Liver (tissue), 9 donors: ENCODE results near the gene CES1. TPM values are rescaled to one million over a fixed set of nuclear protein-coding genes. Genes with fewer than 3 reads are reported as not detected.

ENCODE experiments used
- DNase-seq: peaks from one replicate; pipeline ENCODE4 v3.0.0-alpha.2; 2017; ENCODE audit warnings: low spot score
- H3K27ac ChIP-seq, 2 donors: one replicate each; pipeline ENCODE4 v1.7.0; 2013; ENCODE audit warnings: inconsistent platforms in 2 of 2, low read length in 2 of 2, control low read depth in 1 of 2, low read depth in 1 of 2, mild to moderate bottlenecking in 1 of 2
- H3K27me3 ChIP-seq, 4 donors: one replicate each; pipeline versions ENCODE4 v1.6.1 to v1.7.0; 2013; ENCODE audit warnings: low read length in 3 of 4, inconsistent platforms in 1 of 4, mild to moderate bottlenecking in 1 of 4, moderate library complexity in 1 of 4; ENCODE audit not compliant: control insufficient read depth in 4 of 4, insufficient read depth in 4 of 4
- H3K36me3 ChIP-seq, 4 donors: one replicate each; pipeline versions ENCODE4 v1.6.1 to v1.7.0; 2013; ENCODE audit warnings: low read length in 3 of 4, mild to moderate bottlenecking in 3 of 4, low read depth in 1 of 4, moderate library complexity in 1 of 4; ENCODE audit not compliant: control insufficient read depth in 4 of 4, insufficient read depth in 3 of 4
- H3K4me1 ChIP-seq, 4 donors: one replicate each; pipeline versions ENCODE4 v1.6.1 to v1.7.0; 2013; ENCODE audit warnings: low read length in 3 of 4, mild to moderate bottlenecking in 3 of 4, moderate library complexity in 1 of 4; ENCODE audit not compliant: control insufficient read depth in 4 of 4, insufficient read depth in 4 of 4
- H3K4me3 ChIP-seq, 3 donors: one replicate each; pipeline versions ENCODE4 v1.6.1 to v1.7.0; 2013; ENCODE audit warnings: low read length in 3 of 3, control low read depth in 1 of 3, low read depth in 1 of 3, mild to moderate bottlenecking in 1 of 3
- H3K9ac ChIP-seq, 2 donors: one replicate each; pipeline ENCODE4 v1.7.0; 2013; ENCODE audit warnings: low read length in 2 of 2, mild to moderate bottlenecking in 2 of 2, moderate library complexity in 2 of 2, control low read depth in 1 of 2, low read depth in 1 of 2
- H3K9me3 ChIP-seq, 4 donors: one replicate each; pipeline versions ENCODE4 v1.6.1 to v1.7.0; 2013; ENCODE audit warnings: low read length in 3 of 4; ENCODE audit not compliant: control insufficient read depth in 4 of 4
- ATF3 ChIP-seq: IDR thresholded peaks from 2 replicates; pipeline ENCODE4 v1.6.1; 2016; ENCODE audit warnings: antibody characterized with exemption
- CTCF ChIP-seq: fragments of 150-350 bp; IDR thresholded peaks from 2 replicates; pipeline ENCODE4 v1.5.1; 2017; ENCODE audit warnings: improper control_type of control experiment, low read depth, low read length; ENCODE audit not compliant: missing input control
- EGR1 ChIP-seq, 2 donors: IDR thresholded peaks; 2 replicates each; pipeline ENCODE4 v1.6.1; 2016 to 2018; ENCODE audit warnings: antibody characterized with exemption in 2 of 2, low read depth in 2 of 2
- FOXA1 ChIP-seq: IDR thresholded peaks from 2 replicates; pipeline ENCODE4 v1.6.1; 2016; ENCODE audit warnings: antibody characterized with exemption
- FOXA2 ChIP-seq: IDR thresholded peaks from 2 replicates; pipeline ENCODE4 v1.6.1; 2016; ENCODE audit warnings: antibody characterized with exemption
- GABPA ChIP-seq, 2 donors: IDR thresholded peaks in 1 of 2; conservative IDR thresholded peaks in 1 of 2; 2 replicates each; pipeline ENCODE4 v1.6.1; 2016; ENCODE audit warnings: antibody characterized with exemption in 2 of 2, mild to moderate bottlenecking in 1 of 2, moderate library complexity in 1 of 2
- HNF4G ChIP-seq: IDR thresholded peaks from 2 replicates; pipeline ENCODE4 v1.6.1; 2016; ENCODE audit warnings: antibody characterized with exemption
- JUND ChIP-seq, 2 donors: IDR thresholded peaks; 2 replicates each; pipeline ENCODE4 v1.6.1; 2016; ENCODE audit warnings: antibody characterized with exemption in 2 of 2
- MAX ChIP-seq: IDR thresholded peaks from 2 replicates; pipeline ENCODE4 v1.6.1; 2016; ENCODE audit warnings: antibody characterized with exemption
- NR2F2 ChIP-seq: IDR thresholded peaks from 2 replicates; pipeline ENCODE4 v1.6.1; 2016; ENCODE audit warnings: antibody characterized with exemption
- RAD21 ChIP-seq, 2 donors: IDR thresholded peaks; 2 replicates each; pipeline ENCODE4 v1.6.1; 2016; ENCODE audit warnings: antibody characterized with exemption in 2 of 2, mild to moderate bottlenecking in 2 of 2
- REST ChIP-seq: IDR thresholded peaks from 2 replicates; pipeline ENCODE4 v1.6.1; 2016; ENCODE audit warnings: antibody characterized with exemption, mild to moderate bottlenecking
- RXRA ChIP-seq, 2 donors: IDR thresholded peaks; 2 replicates each; pipeline ENCODE4 v1.6.1; 2017 to 2018; ENCODE audit warnings: antibody characterized with exemption in 2 of 2, mild to moderate bottlenecking in 1 of 2
- SP1 ChIP-seq: IDR thresholded peaks from 2 replicates; pipeline ENCODE4 v1.6.1; 2018; ENCODE audit warnings: antibody characterized with exemption, mild to moderate bottlenecking
- TAF1 ChIP-seq: conservative IDR thresholded peaks from 2 replicates; pipeline ENCODE4 v1.6.1; 2016; ENCODE audit warnings: antibody characterized with exemption, mild to moderate bottlenecking
- YY1 ChIP-seq: IDR thresholded peaks from 2 replicates; pipeline ENCODE4 v1.6.1; 2016; ENCODE audit warnings: antibody characterized with exemption, mild to moderate bottlenecking
- ZBTB33 ChIP-seq: IDR thresholded peaks from 2 replicates; pipeline ENCODE4 v1.6.1; 2016; ENCODE audit warnings: antibody characterized with exemption
- WGBS: extraction: QIAGEN DNeasy Blood & Tissue Kit; methylation state at CpG from one replicate; pipeline ENCODE4 v1.1.7; 2013; 5-methylcytosine and 5-hydroxymethylcytosine counted together
- polyA plus RNA-seq, 2 donors: library from polyadenylated mRNA; stranded (reverse) in 1 of 2; unstranded in 1 of 2; fragments of 200-250 nt in 1 of 2; fragments of >200 nt in 1 of 2; fragmentation: Nextera tagmentation in 1 of 2; extraction: Ambion mirVana in 1 of 2; gene quantifications; one replicate each; pipeline versions ENCODE4 v1.2.1 to v1.2.3, GENCODE V29; 2013 to 2015
- total RNA-seq, 2 donors: library from RNA; depleted of rRNA; stranded (reverse); fragments of >200 nt; gene quantifications; one replicate each; pipeline ENCODE4 v1.2.3, GENCODE V29; 2014
- donor health status: healthy.
- donor health status: healthy.
- donor health status: healthy.
- donor health status: healthy.
- donor health status: healthy.

CES1 gene
- total and polyA plus RNA-seq, 4 donors: 8.4 to 1,773 (median 546) TPM

- WGBS: 97% methylated on average over 2 of the region's 2 CpGs
- DNase-seq: no peak
These were observed 54.1 kb downstream of the CES1 start for GRCh38 chr16:55778757-55779156.

More at GRCh38 chr16:55778757-55779156, 54.1 kb downstream of the CES1 start:
- no peaks in the 10 kb centered on the region for H3K9me3 ChIP-seq
- H3K36me3 ChIP-seq: peaks cover 0 to 8% (median 2%) of the 10 kb centered on the region in 4 donors
- H3K4me1 ChIP-seq: no peaks in the 10 kb centered on the region
- no peaks in the 10 kb centered on the region for H3K27me3 ChIP-seq
- H3K9ac ChIP-seq: no peak overlapping the region
- H3K27ac ChIP-seq: no peak overlapping the region
- no peak overlapping the region for H3K4me3 ChIP-seq
- TF ChIP-seq CTCF (no peak), YY1 (no peak), REST (no peak), HNF4G (no peak), FOXA2 (no peak), JUND (IDR thresholded peaks at IDR 0.05) (no peak), SP1 (no peak), GABPA (IDR thresholded peaks at IDR 0.05 in 1 of 2, conservative IDR thresholded peaks at IDR 0.05 in 1 of 2) (no peak), FOXA1 (no peak), NR2F2 (no peak), RXRA (IDR thresholded peaks at IDR 0.05) (no peak), RAD21 (IDR thresholded peaks at IDR 0.05) (no peak), ATF3 (no peak), EGR1 (IDR thresholded peaks at IDR 0.05; ENCODE audit: low read depth in 2 of 2) (no peak), ZBTB33 (no peak), MAX (no peak), TAF1 (no peak)
